ENCODE results near the gene MYCBPAP. TPM values are rescaled to one million over a fixed set of nuclear protein-coding genes. Genes with fewer than 3 reads are reported as not detected.

The MYCBPAP gene
- total RNA-seq, 4 donors from 2014 or later: 0.78 to 3.2 (median 1.6) TPM

- intact Hi-C loops (cut with DNase I): no loop called here
- H3K36me3 ChIP-seq: no peaks in the 10 kb centered on the region
- 46 to 50% methylated on average over 10 of the region's 10 CpGs for WGBS, 2 donors
- H3K27ac ChIP-seq: no peak overlapping the region
- no peak for TF ChIP-seq POLR2A (IDR thresholded peaks at IDR 0.05)
- TF ChIP-seq, protein P1, sequence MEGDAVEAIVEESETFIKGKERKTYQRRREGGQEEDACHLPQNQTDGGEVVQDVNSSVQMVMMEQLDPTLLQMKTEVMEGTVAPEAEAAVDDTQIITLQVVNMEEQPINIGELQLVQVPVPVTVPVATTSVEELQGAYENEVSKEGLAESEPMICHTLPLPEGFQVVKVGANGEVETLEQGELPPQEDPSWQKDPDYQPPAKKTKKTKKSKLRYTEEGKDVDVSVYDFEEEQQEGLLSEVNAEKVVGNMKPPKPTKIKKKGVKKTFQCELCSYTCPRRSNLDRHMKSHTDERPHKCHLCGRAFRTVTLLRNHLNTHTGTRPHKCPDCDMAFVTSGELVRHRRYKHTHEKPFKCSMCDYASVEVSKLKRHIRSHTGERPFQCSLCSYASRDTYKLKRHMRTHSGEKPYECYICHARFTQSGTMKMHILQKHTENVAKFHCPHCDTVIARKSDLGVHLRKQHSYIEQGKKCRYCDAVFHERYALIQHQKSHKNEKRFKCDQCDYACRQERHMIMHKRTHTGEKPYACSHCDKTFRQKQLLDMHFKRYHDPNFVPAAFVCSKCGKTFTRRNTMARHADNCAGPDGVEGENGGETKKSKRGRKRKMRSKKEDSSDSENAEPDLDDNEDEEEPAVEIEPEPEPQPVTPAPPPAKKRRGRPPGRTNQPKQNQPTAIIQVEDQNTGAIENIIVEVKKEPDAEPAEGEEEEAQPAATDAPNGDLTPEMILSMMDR (IDR thresholded peaks at IDR 0.05): no peak
- no peaks in the 10 kb centered on the region for H3K9me3 ChIP-seq
- DNase-seq: no peak
- no peak overlapping the region for H3K4me3 ChIP-seq (replicated peaks in 1 of 3)
- peaks cover 9% of the 10 kb centered on the region for H3K27me3 ChIP-seq
- H3K4me1 ChIP-seq: peaks cover 21 to 26% of the 10 kb centered on the region in 2 donors
Observed at GRCh38 chr17:50565402-50566350, 57.4 kb downstream of the MYCBPAP start.

- WGBS, 2 donors: 30 to 34% methylated on average over 2 of the region's 2 CpGs
Observed at GRCh38 chr17:50566886-50567285, 58.6 kb downstream of the MYCBPAP start.

DNA sequence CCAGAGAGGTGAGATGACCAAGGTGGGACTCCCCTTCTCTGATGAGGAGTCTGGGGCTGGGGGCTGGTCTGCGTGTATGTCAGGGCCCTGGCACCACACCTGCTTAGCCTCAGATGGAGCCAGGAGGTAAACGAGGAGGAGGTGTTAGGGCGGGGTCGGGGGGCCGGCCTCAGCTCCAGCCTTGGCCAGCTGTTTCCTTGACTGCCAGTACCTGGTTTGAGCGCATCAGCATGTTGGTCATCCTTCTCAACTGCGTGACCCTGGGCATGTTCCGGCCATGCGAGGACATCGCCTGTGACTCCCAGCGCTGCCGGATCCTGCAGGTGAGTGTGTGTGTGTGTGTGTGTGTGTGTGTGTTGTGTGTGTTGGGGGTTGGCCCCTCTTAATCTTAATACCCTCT, 60.4 kb downstream of the MYCBPAP start:
- WGBS, 2 donors: 89 to 100% methylated on average over 3 to 5 of the region's 12 CpGs
- Histone ChIP-seq H3K4me3 (replicated peaks in 1 of 3) (no peak overlapping the region), H3K36me3 (no peaks in the 10 kb centered on the region), H3K4me1 (peaks cover 7 to 10% of the 10 kb centered on the region in 2 donors), H3K27ac (no peak overlapping the region), H3K9me3 (no peaks in the 10 kb centered on the region), H3K27me3 (no peaks in the 10 kb centered on the region)
- TF ChIP-seq, protein P1 (IDR thresholded peaks at IDR 0.05): no peak
- no peak for TF ChIP-seq POLR2A (IDR thresholded peaks at IDR 0.05)
- intact Hi-C loops (cut with DNase I): no loop called here
- no peak for DNase-seq

More at GRCh38 chr17:50566886-50567285, 58.6 kb downstream of the MYCBPAP start:
- no peaks in the 10 kb centered on the region for H3K9me3 ChIP-seq
- H3K4me1 ChIP-seq: peaks cover 10 to 14% of the 10 kb centered on the region in 2 donors
- no peaks in the 10 kb centered on the region for H3K36me3 ChIP-seq
- intact Hi-C loops (cut with DNase I): no loop called here
- no peaks in the 10 kb centered on the region for H3K27me3 ChIP-seq
- H3K27ac ChIP-seq: no peak overlapping the region
- DNase-seq: no peak
- TF ChIP-seq POLR2A (IDR thresholded peaks at IDR 0.05): no peak
- TF ChIP-seq, protein P1 (IDR thresholded peaks at IDR 0.05): no peak
- H3K4me3 ChIP-seq (replicated peaks in 1 of 3): no peak overlapping the region

DNA sequence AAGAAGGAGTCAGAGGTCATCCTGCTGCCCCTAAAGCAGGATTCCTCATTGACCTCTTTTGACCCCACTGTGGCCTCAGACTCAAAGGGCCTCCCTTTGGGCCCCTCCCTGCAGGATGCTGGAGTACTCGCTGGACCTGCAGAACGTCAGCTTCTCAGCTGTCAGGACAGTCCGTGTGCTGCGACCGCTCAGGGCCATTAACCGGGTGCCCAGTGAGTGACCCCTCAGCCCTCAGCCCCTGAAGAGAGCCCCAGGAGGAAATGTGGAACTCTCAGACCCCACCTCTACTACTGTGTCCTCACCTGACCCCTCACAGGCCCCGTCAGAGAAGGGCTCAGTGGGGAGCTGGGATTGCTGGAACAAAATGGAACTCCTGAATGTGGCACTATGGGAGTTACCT, 61.4 kb downstream of the MYCBPAP start:
- Histone ChIP-seq H3K4me1 (peaks cover 2 to 6% of the 10 kb centered on the region in 2 donors), H3K27ac (no peak overlapping the region), H3K36me3 (no peaks in the 10 kb centered on the region), H3K4me3 (replicated peaks in 1 of 3) (no peak overlapping the region), H3K27me3 (no peaks in the 10 kb centered on the region), H3K9me3 (no peaks in the 10 kb centered on the region)
- WGBS, 2 donors: 95 to 100% methylated on average over 1 to 7 of the region's 7 CpGs
- TF ChIP-seq POLR2A (IDR thresholded peaks at IDR 0.05): no peak
- TF ChIP-seq, protein P1 (IDR thresholded peaks at IDR 0.05): no peak
- no peak for DNase-seq
- intact Hi-C loops (cut with DNase I): no loop called here

DNA sequence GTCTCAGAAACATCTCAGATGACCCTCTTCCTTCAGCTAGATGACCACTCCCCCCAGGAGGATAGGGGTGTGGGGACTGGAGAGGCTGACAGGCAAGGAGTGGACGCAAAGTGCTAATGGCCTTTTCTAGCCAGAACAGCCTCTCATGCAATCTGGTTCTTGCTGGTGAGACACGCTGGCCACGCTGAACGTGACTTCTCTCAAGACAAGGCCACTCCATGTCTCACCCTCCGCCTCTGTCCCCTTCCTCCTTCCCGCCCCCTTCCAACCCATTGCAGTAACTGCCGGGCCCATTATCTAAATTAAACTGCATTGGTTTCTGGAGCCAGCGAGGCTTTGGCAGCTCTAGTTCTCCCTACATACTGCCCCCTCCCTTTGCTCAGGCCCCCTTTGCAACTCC, 61.8 kb downstream of the MYCBPAP start:
- Histone ChIP-seq H3K4me1 (peaks cover 0 to 2% of the 10 kb centered on the region in 2 donors), H3K36me3 (no peaks in the 10 kb centered on the region), H3K4me3 (replicated peaks in 1 of 3) (no peak overlapping the region), H3K9me3 (no peaks in the 10 kb centered on the region), H3K27ac (no peak overlapping the region), H3K27me3 (no peaks in the 10 kb centered on the region)
- 82 to 83% methylated on average over 8 of the region's 8 CpGs for WGBS, 2 donors
- DNase-seq: no peak
- TF ChIP-seq, protein P1 (IDR thresholded peaks at IDR 0.05): no peak
- no peak for TF ChIP-seq POLR2A (IDR thresholded peaks at IDR 0.05)
- intact Hi-C loops (cut with DNase I): no loop called here

Measured in thyroid gland (tissue), 4 donors.